ENCODE measurements around the gene AK1. TPM values are rescaled to one million over a fixed set of nuclear protein-coding genes. Genes with fewer than 3 reads are reported as not detected.
A peak's percentile ranks its signal among the peaks of the same experiment; 100 is the strongest.

The AK1 gene, protein sequence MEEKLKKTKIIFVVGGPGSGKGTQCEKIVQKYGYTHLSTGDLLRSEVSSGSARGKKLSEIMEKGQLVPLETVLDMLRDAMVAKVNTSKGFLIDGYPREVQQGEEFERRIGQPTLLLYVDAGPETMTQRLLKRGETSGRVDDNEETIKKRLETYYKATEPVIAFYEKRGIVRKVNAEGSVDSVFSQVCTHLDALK
- 39.6 and 45.5 TPM in 2 replicates for total RNA-seq
- long read RNA-seq, partial matches to known transcripts, result 1 of 5 reads
- long read RNA-seq, other reads (novel, unspliced or antisense), result 1 of 5 reads

DNA sequence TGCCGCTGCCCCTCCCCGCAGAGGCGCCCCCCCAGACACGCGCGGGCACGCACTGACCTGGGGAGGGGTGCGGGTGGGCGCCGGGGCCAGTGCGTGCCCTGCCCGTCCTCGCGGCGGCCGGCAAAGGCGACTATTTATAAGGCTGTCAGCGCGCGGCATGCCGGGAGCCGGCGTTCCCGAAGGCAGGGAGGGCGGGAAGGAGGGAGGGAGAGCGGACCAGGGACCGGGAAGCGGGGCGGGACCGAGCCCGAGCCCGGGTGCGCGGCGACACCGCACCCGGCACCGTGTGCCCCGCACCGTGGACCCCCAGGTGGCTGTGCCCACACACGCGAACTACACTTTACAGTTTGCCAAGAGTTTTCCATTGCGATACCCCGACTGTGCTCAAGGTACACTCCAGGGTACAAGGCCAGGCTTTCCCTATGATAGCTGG is at the start of gene AK1:
AK1 (minus strand) TSS at position 110 of the 433 bp plus-strand sequence. CDS start 3,058 bp downstream, outside the sequence.
- H3K27ac Mint-ChIP-seq (ENCODE audit: unreplicated experiment), result peak within 1 kb of the TSS; percentile 95
- peak; percentile 58 for DNase-seq (ENCODE audit: low read depth, low spot score)
- H3K27me3 Mint-ChIP-seq (ENCODE audit: low read depth), result no peaks in the 10 kb centered on the region

DNA sequence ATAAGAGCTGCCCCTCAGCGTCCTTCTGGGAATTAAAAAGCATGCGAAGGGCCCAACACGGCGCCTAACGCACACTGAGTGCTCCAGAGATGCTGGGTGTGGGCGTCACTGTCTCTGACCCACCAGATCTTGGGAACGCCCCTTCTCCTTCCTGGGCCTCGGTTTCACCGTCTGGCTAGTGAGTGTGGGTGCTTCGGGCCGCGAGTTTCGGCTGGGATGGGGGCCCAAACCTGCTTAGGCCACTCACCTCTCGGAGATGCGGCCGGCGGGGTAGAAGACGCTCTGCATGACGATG is 49.4 kb upstream of the AK1 start:
- TF ChIP-seq, protein P1, sequence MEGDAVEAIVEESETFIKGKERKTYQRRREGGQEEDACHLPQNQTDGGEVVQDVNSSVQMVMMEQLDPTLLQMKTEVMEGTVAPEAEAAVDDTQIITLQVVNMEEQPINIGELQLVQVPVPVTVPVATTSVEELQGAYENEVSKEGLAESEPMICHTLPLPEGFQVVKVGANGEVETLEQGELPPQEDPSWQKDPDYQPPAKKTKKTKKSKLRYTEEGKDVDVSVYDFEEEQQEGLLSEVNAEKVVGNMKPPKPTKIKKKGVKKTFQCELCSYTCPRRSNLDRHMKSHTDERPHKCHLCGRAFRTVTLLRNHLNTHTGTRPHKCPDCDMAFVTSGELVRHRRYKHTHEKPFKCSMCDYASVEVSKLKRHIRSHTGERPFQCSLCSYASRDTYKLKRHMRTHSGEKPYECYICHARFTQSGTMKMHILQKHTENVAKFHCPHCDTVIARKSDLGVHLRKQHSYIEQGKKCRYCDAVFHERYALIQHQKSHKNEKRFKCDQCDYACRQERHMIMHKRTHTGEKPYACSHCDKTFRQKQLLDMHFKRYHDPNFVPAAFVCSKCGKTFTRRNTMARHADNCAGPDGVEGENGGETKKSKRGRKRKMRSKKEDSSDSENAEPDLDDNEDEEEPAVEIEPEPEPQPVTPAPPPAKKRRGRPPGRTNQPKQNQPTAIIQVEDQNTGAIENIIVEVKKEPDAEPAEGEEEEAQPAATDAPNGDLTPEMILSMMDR (conservative IDR thresholded peaks at IDR 0.05), result no peak
- H3K36me3 Mint-ChIP-seq (ENCODE audit: low read depth), result no peaks in the 10 kb centered on the region
- H3K27me3 Mint-ChIP-seq (ENCODE audit: low read depth), result peaks cover 89% of the 10 kb centered on the region
- DNase-seq (ENCODE audit: low read depth, low spot score), result no peak
- H3K27ac Mint-ChIP-seq (ENCODE audit: unreplicated experiment), result no peak overlapping the region
- H3K4me3 Mint-ChIP-seq, result peak overlapping the region; percentile 23
- no peaks in the 10 kb centered on the region for H3K9me3 Mint-ChIP-seq
- H3K4me1 Mint-ChIP-seq, result peaks cover 19% of the 10 kb centered on the region

More for the DNA sequence above, at the start of gene AK1:
- Mint-ChIP-seq H3K36me3 (ENCODE audit: low read depth) (no peaks in the 10 kb centered on the region), H3K4me1 (peaks cover 19% of the 10 kb centered on the region), H3K4me3 (peak within 1 kb of the TSS; percentile 89), H3K9me3 (no peaks in the 10 kb centered on the region)
- TF ChIP-seq, protein P1 (conservative IDR thresholded peaks at IDR 0.05), result no peak

DNA sequence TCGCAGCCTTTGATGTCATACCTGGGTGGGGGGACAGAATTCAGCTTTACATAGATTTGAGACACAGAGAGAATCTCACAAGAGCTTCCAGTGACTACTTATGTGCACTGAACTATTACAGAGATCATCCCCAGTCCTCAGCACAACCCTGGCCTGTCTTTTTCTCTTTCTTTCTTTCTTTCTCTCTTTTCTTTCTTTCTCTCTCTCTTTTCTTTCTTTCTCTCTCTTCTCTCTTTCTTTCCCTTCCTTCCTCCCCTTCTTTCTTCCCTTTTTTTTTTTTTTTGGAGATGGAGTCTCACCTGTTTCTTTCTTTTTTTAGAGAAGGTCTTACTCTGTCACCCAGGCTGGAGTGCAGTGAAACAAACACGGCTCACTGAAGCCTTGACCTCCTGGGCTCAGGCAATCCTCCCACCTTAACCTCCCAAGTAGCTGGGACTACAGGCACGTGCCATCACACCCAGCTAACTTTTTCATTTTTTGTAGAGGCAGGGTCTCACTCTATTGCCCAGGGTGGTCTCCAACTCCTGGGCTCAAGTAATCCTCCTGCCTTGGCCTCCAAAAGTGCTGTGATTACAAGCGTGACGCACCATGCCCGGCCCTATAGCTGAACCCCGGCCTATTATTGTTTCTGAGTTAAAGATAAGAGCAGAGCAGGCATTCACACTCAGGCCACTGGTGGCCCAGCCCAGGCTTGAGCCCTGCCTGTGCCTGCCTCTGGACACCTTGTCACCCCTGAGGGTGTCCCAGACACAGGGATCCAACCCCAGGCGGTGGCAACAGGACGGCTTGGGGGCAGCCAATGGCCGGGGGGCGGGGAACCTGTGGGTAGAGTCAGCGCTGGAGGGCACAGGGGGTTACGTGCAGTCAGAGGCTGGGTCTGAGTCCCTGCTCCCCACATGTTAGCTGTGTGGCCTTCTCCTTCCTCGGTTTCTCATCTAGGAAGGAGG is 48.8 kb upstream of the AK1 start:
- TF ChIP-seq, protein P1 (conservative IDR thresholded peaks at IDR 0.05), result no peak
- Mint-ChIP-seq H3K4me1 (peaks cover 13% of the 10 kb centered on the region), H3K27me3 (ENCODE audit: low read depth) (peaks cover 88% of the 10 kb centered on the region), H3K9me3 (no peaks in the 10 kb centered on the region), H3K36me3 (ENCODE audit: low read depth) (no peaks in the 10 kb centered on the region), H3K4me3 (peak overlapping the region; percentile 23), H3K27ac (ENCODE audit: unreplicated experiment) (no peak overlapping the region)
- no peak for DNase-seq (ENCODE audit: low read depth, low spot score)

DNA sequence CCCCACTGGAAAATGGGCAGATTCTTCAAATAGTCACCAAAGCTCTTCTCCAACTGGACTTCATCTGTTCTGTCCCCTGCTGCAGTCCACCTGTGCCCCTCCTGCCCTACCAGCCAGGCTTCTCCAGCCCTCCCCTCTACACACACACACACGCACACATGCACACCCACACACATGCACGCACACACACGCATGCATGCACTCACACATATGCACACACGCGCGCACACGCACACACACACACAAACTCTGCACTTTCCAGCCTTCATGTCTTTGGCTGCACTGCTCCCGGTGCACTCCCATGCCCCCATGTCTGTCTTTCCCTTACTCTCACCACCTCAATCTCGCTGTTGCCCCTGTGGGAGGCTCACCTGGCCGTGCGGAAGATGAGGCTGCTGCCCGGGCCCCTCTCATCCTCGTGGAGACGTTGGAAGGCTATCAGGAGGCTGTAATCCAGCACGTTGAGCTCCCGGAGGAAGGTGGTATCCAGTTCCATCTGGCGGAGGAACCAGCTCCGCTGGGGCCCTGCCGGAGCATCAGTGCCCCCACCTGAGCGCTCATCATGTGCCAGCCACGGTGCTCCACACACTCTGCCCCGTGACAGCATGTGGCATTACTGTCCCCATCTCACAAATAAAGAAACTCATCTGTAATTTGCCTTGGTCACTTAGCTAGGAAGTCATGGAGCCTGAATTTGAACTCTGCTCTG is 47.4 kb upstream of the AK1 start:
- no peaks in the 10 kb centered on the region for H3K9me3 Mint-ChIP-seq
- peaks cover 80% of the 10 kb centered on the region for H3K27me3 Mint-ChIP-seq (ENCODE audit: low read depth)
- peaks cover 5% of the 10 kb centered on the region for H3K4me1 Mint-ChIP-seq
- no peak for DNase-seq (ENCODE audit: low read depth, low spot score)
- no peaks in the 10 kb centered on the region for H3K36me3 Mint-ChIP-seq (ENCODE audit: low read depth)
- no peak overlapping the region for H3K4me3 Mint-ChIP-seq
- TF ChIP-seq, protein P1 (conservative IDR thresholded peaks at IDR 0.05), result no peak
- H3K27ac Mint-ChIP-seq (ENCODE audit: unreplicated experiment), result no peak overlapping the region

DNA sequence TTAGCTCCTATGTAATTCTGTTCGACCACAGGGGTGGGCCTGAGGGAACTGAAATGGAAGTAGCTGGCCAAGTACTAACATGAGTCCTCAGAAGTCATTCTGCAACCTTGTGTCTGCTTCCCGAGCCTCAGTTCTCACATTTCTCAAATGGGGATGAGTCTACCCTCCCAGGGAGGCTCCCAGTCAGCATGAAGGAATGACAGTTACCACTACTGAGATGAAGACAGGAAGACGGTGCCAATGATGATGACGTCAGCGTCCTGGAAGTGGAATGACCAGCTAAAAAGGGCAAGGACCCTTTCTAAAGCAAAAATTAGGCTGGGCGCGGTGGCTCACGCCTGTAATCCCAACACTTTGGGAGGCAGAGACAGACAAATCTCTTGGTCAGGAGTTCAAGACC is 46.3 kb upstream of the AK1 start:
- no peaks in the 10 kb centered on the region for H3K36me3 Mint-ChIP-seq (ENCODE audit: low read depth)
- H3K4me3 Mint-ChIP-seq, result peak overlapping the region; percentile 47
- TF ChIP-seq, protein P1 (conservative IDR thresholded peaks at IDR 0.05), result no peak
- no peak for DNase-seq (ENCODE audit: low read depth, low spot score)
- H3K27ac Mint-ChIP-seq (ENCODE audit: unreplicated experiment), result no peak overlapping the region
- no peaks in the 10 kb centered on the region for H3K9me3 Mint-ChIP-seq
- H3K27me3 Mint-ChIP-seq (ENCODE audit: low read depth), result peaks cover 71% of the 10 kb centered on the region
- H3K4me1 Mint-ChIP-seq, result peaks cover 4% of the 10 kb centered on the region
